Measurements from ENCODE around the gene FUZ. TPM values are rescaled to one million over a fixed set of nuclear protein-coding genes. Genes with fewer than 3 reads are reported as not detected.

Gene FUZ
- total and polyA plus RNA-seq, 10 donors = 10.7 to 22.1 (median 16.8) TPM

DNA sequence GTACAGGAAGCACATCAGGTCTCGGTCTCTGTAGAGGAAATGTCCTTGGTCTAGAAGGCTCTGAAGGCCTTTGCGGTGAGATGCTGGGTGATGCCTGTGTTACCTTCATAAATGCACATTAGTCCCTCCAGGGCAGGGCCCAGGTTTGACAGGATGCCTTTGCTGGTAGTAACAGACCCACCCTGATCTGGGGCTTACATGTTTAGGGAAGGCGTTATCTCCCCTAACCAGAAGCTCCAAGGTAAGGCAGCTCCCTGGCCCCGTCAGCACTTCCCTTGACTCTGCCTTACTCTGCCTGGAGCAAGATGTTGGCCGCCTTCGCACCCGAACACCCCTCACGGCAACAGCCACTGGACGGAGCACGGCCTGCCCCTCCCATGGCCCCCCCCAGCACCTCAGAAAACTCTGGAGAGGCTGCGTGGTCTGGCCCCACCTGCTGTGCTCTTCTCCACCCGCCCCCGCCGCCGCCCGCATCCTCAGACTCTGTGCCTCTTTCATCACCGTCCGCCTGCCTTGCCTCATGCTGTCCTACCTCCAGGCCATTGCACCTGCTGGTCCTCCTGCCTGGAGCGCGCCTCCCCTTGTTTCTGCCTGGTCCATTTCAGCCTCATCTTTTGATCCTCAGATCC is 37.2 kb downstream of the FUZ start:
- intact Hi-C loops (cut with DNase I; ENCODE audit: low total_unique reads) = no loop called here
- TF ChIP-seq, protein P1, sequence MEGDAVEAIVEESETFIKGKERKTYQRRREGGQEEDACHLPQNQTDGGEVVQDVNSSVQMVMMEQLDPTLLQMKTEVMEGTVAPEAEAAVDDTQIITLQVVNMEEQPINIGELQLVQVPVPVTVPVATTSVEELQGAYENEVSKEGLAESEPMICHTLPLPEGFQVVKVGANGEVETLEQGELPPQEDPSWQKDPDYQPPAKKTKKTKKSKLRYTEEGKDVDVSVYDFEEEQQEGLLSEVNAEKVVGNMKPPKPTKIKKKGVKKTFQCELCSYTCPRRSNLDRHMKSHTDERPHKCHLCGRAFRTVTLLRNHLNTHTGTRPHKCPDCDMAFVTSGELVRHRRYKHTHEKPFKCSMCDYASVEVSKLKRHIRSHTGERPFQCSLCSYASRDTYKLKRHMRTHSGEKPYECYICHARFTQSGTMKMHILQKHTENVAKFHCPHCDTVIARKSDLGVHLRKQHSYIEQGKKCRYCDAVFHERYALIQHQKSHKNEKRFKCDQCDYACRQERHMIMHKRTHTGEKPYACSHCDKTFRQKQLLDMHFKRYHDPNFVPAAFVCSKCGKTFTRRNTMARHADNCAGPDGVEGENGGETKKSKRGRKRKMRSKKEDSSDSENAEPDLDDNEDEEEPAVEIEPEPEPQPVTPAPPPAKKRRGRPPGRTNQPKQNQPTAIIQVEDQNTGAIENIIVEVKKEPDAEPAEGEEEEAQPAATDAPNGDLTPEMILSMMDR (IDR thresholded peaks at IDR 0.05 in 8 of 11, conservative IDR thresholded peaks at IDR 0.05 in 3 of 11) = no peak
- peak in 1 of 3 donors; percentile 11 for TF ChIP-seq POLR2AphosphoS5 (IDR thresholded peaks at IDR 0.05)
- no peak for TF ChIP-seq POLR2A (IDR thresholded peaks at IDR 0.05)
- WGBS, 5 donors = 76 to 94% (median 86%) methylated on average over 16 to 20 of the region's 20 CpGs
- Histone ChIP-seq H3K9me3 (no peaks in the 10 kb centered on the region), H3K36me3 (peaks cover 0 to 82% (median 0%) of the 10 kb centered on the region in 6 donors), H3K4me1 (peaks cover 7 to 96% (median 40%) of the 10 kb centered on the region in 6 donors), H3K4me3 (no peak overlapping the region), H3K27ac (peak overlapping the region in 4 of 8 donors; percentile 15 to 42 (median 30)), H3K27me3 (replicated peaks in 1 of 7) (no peaks in the 10 kb centered on the region)
- DNase-seq = no peak

DNA sequence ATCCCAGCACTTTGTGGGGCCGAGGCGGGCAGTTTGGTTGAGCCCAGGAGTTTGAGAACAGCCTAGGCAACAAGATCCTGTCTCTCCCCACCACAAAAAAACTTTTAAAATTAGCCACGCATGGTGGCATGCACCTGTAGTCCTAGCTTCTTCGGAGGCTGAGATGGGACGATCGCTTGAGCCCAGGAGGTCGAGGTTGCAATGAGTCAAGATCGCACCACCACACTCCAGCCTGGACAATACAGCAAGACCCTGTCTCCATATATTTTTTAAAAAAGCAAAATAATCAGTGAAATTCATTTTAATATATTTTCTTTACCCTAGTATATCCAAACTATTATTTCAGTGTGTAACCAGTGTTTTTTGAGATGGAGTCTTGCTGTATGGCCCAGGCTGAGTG is 38.1 kb downstream of the FUZ start:
- Histone ChIP-seq H3K27ac (peak overlapping the region in 4 of 8 donors; percentile 15 to 48 (median 38)), H3K4me1 (peaks cover 3 to 96% (median 36%) of the 10 kb centered on the region in 6 donors), H3K4me3 (no peak overlapping the region), H3K27me3 (replicated peaks in 1 of 7) (no peaks in the 10 kb centered on the region), H3K36me3 (peaks cover 0 to 83% (median 0%) of the 10 kb centered on the region in 6 donors), H3K9me3 (no peaks in the 10 kb centered on the region)
- WGBS, 5 donors = 92 to 96% (median 94%) methylated on average over 8 of the region's 8 CpGs
- intact Hi-C loops (cut with DNase I; ENCODE audit: low total_unique reads) = no loop called here
- DNase-seq = no peak
- TF ChIP-seq POLR2A (IDR thresholded peaks at IDR 0.05) = no peak
- TF ChIP-seq, protein P1 (IDR thresholded peaks at IDR 0.05 in 8 of 11, conservative IDR thresholded peaks at IDR 0.05 in 3 of 11) = no peak
- TF ChIP-seq POLR2AphosphoS5 (IDR thresholded peaks at IDR 0.05) = no peak

DNA sequence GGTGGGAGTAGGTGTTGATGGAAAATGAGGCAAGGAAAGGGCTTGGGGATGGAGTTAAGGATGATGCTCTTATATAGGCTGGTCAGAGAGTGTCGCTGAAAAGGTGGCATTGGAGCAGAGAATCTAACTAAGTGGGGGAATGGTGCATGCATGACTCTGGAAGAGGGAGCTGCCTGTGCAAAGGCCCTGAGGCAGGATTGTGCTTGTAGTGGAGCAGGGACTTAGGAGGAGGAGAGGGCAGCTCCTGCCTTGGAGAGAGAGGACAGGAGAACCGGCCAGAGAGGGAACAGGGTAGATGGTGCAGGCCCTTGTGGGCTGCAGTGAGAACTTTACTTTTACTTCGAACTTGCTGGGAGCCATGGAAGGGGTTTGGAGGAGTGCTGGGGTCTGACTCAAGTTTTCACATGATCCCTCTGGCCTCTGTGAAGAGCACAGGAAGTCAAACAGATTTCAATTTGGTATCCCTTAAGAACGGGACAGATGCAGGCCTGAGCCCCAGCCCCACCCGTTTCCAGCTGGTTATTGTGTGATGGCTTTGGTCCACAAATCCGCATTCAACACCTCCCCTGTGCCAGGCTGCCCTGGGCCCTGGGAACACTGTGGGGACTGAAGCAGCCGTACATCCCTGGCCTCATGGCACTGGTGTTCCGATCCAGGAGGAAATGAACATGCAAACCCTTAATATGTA is 39.3 kb downstream of the FUZ start:
- H3K4me3 ChIP-seq = no peak overlapping the region
- peak overlapping the region in 3 of 8 donors; percentile 23 to 48 (median 44) for H3K27ac ChIP-seq
- intact Hi-C loops (cut with DNase I; ENCODE audit: low total_unique reads) = no loop called here
- no peak for DNase-seq
- H3K9me3 ChIP-seq = no peaks in the 10 kb centered on the region
- 74 to 83% (median 78%) methylated on average over 7 to 8 of the region's 8 CpGs for WGBS, 5 donors
- H3K27me3 ChIP-seq (replicated peaks in 1 of 7) = no peaks in the 10 kb centered on the region
- H3K4me1 ChIP-seq = peaks cover 2 to 96% (median 38%) of the 10 kb centered on the region in 6 donors
- TF ChIP-seq POLR2A (IDR thresholded peaks at IDR 0.05) (no peak), POLR2AphosphoS5 (IDR thresholded peaks at IDR 0.05) (no peak)
- TF ChIP-seq, protein P1 (IDR thresholded peaks at IDR 0.05 in 8 of 11, conservative IDR thresholded peaks at IDR 0.05 in 3 of 11) = no peak
- peaks cover 0 to 82% (median 0%) of the 10 kb centered on the region in 6 donors for H3K36me3 ChIP-seq

DNA sequence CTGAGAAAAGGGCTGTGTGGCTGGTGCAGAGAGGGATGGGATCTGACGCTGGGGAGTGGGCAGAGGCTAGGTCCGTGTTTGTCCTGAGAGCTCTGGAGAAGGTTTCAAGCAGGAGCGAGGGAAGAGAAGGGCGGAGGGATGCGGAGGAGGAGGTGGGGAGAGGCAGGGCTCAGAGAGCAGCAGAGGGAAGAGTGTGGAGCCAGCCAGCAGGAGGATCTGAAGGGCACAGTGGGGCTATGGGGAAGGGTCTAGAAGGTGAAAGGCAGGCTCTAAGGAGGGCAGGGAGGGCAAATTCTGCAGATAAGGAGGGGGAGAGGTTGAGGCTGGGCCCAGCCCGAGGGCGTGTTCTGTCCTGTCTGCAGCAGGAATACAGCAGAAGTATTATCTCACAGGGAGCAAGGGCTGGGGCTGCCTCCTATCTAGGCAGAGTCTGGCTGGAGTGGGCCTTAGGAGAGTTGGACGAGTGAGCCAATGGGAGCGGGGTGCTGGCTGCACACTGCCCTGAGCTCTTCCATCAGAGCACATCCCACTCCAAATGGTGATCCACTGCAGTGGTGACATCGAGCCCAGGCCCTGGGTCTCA is 40.2 kb downstream of the FUZ start:
- Histone ChIP-seq H3K4me1 (peaks cover 10 to 96% (median 45%) of the 10 kb centered on the region in 6 donors), H3K27ac (peak overlapping the region in 2 of 8 donors; percentile 5 to 6), H3K27me3 (replicated peaks in 1 of 7) (no peaks in the 10 kb centered on the region), H3K9me3 (no peaks in the 10 kb centered on the region), H3K36me3 (peaks cover 0 to 77% (median 0%) of the 10 kb centered on the region in 6 donors), H3K4me3 (no peak overlapping the region)
- 88 to 96% (median 92%) methylated on average over 10 of the region's 10 CpGs for WGBS, 5 donors
- no peak for DNase-seq
- intact Hi-C loops (cut with DNase I; ENCODE audit: low total_unique reads) = no loop called here
- TF ChIP-seq POLR2AphosphoS5 (IDR thresholded peaks at IDR 0.05) (no peak), POLR2A (IDR thresholded peaks at IDR 0.05) (no peak)
